NB4 (cell line): ENCODE measurements around the gene ASPRV1.

Experiments
- DNase-seq: peaks from one replicate; pipeline ENCODE4 v3.0.0; 2010; ENCODE audit warnings: low read depth
- H3K4me3 ChIP-seq: one replicate; pipeline ENCODE4 v1.5.1; 2011; ENCODE audit warnings: mild to moderate bottlenecking, low read depth, low read length, moderate library complexity
- CTCF ChIP-seq: IDR thresholded peaks from one replicate; pipeline ENCODE4 v1.5.1; 2012; ENCODE audit warnings: low read depth, low read length
- MAX ChIP-seq: IDR thresholded peaks from 2 replicates; pipeline ENCODE4 v1.6.1; 2011; ENCODE audit warnings: low read depth, low read length
- MYC ChIP-seq: IDR thresholded peaks from 2 replicates; pipeline ENCODE4 v1.6.1; 2011; ENCODE audit warnings: low read depth, low read length
- POLR2A ChIP-seq: IDR thresholded peaks from 2 replicates; pipeline ENCODE4 v1.6.1; 2011; ENCODE audit warnings: mild to moderate bottlenecking; ENCODE audit not compliant: insufficient read length; ENCODE audit errors: extremely low read depth

The ASPRV1 gene

GRCh38 chr2:69993048-69993565 is 31.7 kb upstream of the ASPRV1 start:
- H3K4me3 ChIP-seq, result no peak overlapping the region
- TF ChIP-seq CTCF, result no peak
- TF ChIP-seq MAX, result peak; percentile 48; the same call in 1 of the 2 replicates
- no peak for DNase-seq

- H3K4me3 ChIP-seq, result no peak overlapping the region
- TF ChIP-seq MYC (0 out of 2 replicates have a peak, but pooled peaks have one; percentile 19), POLR2A (no peak), MAX (no peak; the same call in 1 of the 2 replicates), CTCF (no peak)
- DNase-seq, result peak; percentile 52
These were observed 31.0 kb upstream of the ASPRV1 start for GRCh38 chr2:69992310-69993047.

GRCh38 chr2:69989441-69990105 is 28.1 kb upstream of the ASPRV1 start:
- DNase-seq, result no peak
- TF ChIP-seq CTCF (no peak), MYC (no peak), MAX (no peak), POLR2A (no peak)
- no peak overlapping the region for H3K4me3 ChIP-seq

- no peak for TF ChIP-seq MYC
- no peak for TF ChIP-seq CTCF
- no peak for TF ChIP-seq POLR2A
- TF ChIP-seq MAX, result no peak
- no peak for DNase-seq
- H3K4me3 ChIP-seq, result no peak overlapping the region
These were observed 27.6 kb upstream of the ASPRV1 start for GRCh38 chr2:69989009-69989408.

GRCh38 chr2:69988086-69988635 is 26.7 kb upstream of the ASPRV1 start:
- DNase-seq, result no peak
- TF ChIP-seq MAX, result no peak
- TF ChIP-seq CTCF, result no peak
- TF ChIP-seq MYC, result no peak
- TF ChIP-seq POLR2A, result no peak
- H3K4me3 ChIP-seq, result no peak overlapping the region
